Uterus (tissue), 2 donors: ENCODE data around the gene FOSL2.

Experiments used
- POLR2A ChIP-seq, 2 donors: fragments of 450-650 bp; IDR thresholded peaks; one replicate each; pipeline ENCODE4 v1.6.1; 2016; ENCODE audit warnings: antibody characterized with exemption in 2 of 2, mild to moderate bottlenecking in 1 of 2, moderate library complexity in 1 of 2
- TF ChIP-seq, protein P1 (sequence below), 4 experiments: fragments of 200-600 bp in 2 of 4; fragments of 450-650 bp in 2 of 4; sonication (generic) in 2 of 4; IDR thresholded peaks; one replicate each; pipeline ENCODE4 v1.5.1; 2016 to 2019; ENCODE audit warnings: antibody characterized with exemption in 4 of 4, mild to moderate bottlenecking in 2 of 4, moderate library complexity in 1 of 4

GRCh38 chr2:28430788-28431418 is 38.2 kb downstream of the FOSL2 start:
- TF ChIP-seq, protein P1, sequence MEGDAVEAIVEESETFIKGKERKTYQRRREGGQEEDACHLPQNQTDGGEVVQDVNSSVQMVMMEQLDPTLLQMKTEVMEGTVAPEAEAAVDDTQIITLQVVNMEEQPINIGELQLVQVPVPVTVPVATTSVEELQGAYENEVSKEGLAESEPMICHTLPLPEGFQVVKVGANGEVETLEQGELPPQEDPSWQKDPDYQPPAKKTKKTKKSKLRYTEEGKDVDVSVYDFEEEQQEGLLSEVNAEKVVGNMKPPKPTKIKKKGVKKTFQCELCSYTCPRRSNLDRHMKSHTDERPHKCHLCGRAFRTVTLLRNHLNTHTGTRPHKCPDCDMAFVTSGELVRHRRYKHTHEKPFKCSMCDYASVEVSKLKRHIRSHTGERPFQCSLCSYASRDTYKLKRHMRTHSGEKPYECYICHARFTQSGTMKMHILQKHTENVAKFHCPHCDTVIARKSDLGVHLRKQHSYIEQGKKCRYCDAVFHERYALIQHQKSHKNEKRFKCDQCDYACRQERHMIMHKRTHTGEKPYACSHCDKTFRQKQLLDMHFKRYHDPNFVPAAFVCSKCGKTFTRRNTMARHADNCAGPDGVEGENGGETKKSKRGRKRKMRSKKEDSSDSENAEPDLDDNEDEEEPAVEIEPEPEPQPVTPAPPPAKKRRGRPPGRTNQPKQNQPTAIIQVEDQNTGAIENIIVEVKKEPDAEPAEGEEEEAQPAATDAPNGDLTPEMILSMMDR (IDR thresholded peaks at IDR 0.05), result no peak
- no peak for TF ChIP-seq POLR2A (IDR thresholded peaks at IDR 0.05)
